Activated CD4-positive, alpha-beta T cell treated with anti-CD3 and anti-CD28 coated beads, Interleukin-2, amount 10 ng/mL, durations not matched to agents 24 days and 14 days (primary cell): ENCODE measurements around the gene MROH2A. TPM values are rescaled to one million over a fixed set of nuclear protein-coding genes. Genes with fewer than 3 reads are reported as not detected.

Experiments used
- DNase-seq: peaks from one replicate; pipeline ENCODE4 v3.0.0; 2022
- H3K27ac Mint-ChIP-seq: one replicate; pipeline ENCODE4 v1.8.0; 2022; ENCODE audit warnings: mild to moderate bottlenecking, mixed read lengths
- H3K27me3 Mint-ChIP-seq: one replicate; pipeline ENCODE4 v1.8.0; 2022; ENCODE audit warnings: mixed read lengths
- H3K36me3 Mint-ChIP-seq: one replicate; pipeline ENCODE4 v1.8.0; 2022; ENCODE audit warnings: low read depth, mild to moderate bottlenecking, mixed read lengths
- H3K4me1 Mint-ChIP-seq: one replicate; pipeline ENCODE4 v1.8.0; 2021; ENCODE audit warnings: mixed read lengths
- H3K4me3 Mint-ChIP-seq: one replicate; pipeline ENCODE4 v1.8.0; 2022; ENCODE audit warnings: mild to moderate bottlenecking, moderate library complexity, mixed read lengths
- H3K9me3 Mint-ChIP-seq: one replicate; pipeline ENCODE4 v1.8.0; 2021; ENCODE audit warnings: mixed read lengths
- intact Hi-C: fragments of 100-400 bp; cut with micrococcal nuclease; formaldehyde crosslinking; loops from one replicate; pipeline ENCODE4 v1.15.1; 2023
- total RNA-seq: library from RNA; stranded (reverse); gene quantifications from 2 replicates; pipeline ENCODE4 v1.2.3, GENCODE V29; 2022

MROH2A gene
- total RNA-seq, 1 donor from 2014 or later, result not detected

DNA sequence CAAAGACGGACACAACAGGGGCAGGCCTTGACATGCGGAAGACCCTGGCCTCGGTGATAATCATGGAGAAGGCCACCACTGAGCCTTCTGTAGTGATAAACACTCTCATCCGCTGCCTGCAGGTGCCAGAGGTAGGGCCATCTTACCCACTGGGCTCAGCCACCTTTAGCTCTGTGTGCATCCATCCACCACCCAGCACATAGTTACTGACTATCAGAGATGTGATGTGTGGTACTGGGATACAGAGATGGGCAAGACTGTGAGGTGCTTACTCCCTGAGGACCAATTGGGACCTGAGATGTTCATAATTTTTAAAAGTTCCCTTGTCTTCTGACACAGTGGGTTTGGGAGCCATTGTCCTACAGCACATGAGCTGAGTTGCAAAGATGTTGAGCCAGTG, 1.6 kb downstream of the MROH2A start:
- Mint-ChIP-seq H3K27ac (no peak overlapping the region), H3K4me1 (no peaks in the 10 kb centered on the region), H3K27me3 (peaks cover 10% of the 10 kb centered on the region), H3K9me3 (peaks cover 16% of the 10 kb centered on the region), H3K4me3 (no peak overlapping the region), H3K36me3 (no peaks in the 10 kb centered on the region)
- intact Hi-C loops, result no loop called here
- no peak for DNase-seq

DNA sequence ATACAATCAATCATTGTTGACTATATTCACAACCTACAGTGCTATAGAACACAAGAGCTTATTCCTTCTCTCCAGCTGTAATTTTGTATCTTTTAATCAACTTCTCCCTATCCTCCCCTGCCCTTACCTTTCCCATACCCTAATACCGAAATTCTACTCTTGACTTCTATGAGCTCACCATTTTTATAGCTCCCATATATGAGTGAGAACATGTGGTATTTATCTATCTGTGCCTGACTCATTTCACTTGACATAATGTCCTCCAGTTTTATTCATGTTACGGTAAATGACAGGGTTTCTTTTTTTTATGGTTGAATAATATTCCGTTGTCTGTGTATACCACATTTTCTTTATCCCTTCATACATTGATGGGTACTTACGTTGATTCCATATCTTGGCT, 2.6 kb downstream of the MROH2A start:
- Mint-ChIP-seq H3K27me3 (peaks cover 10% of the 10 kb centered on the region), H3K27ac (no peak overlapping the region), H3K4me1 (no peaks in the 10 kb centered on the region), H3K36me3 (no peaks in the 10 kb centered on the region), H3K4me3 (no peak overlapping the region), H3K9me3 (peaks cover 12% of the 10 kb centered on the region)
- intact Hi-C loops, result no loop called here
- no peak for DNase-seq

DNA sequence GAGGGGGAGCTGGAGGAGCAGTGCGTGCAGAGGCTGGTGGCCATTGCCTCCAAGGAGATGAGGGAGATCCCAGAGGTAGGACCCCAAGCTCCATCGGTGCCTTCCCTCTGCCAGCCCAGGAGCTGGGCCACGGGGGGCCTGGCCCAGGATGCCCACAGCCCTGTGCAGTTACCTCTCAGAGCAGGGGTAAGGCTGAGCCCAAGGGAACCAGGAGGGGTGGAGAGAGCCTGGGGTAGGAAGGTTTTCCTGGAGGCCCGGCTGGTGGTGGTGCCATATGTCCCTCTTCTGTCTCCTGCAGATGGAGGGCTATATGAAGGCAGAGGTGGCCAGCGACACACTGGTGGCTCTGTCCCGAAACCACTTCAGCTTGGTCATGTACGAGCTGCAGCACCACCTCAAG, 11.4 kb downstream of the MROH2A start:
- Mint-ChIP-seq H3K4me3 (no peak overlapping the region), H3K4me1 (no peaks in the 10 kb centered on the region), H3K27me3 (no peaks in the 10 kb centered on the region), H3K36me3 (no peaks in the 10 kb centered on the region), H3K9me3 (no peaks in the 10 kb centered on the region), H3K27ac (no peak overlapping the region)
- no peak for DNase-seq
- intact Hi-C loops, result no loop called here

DNA sequence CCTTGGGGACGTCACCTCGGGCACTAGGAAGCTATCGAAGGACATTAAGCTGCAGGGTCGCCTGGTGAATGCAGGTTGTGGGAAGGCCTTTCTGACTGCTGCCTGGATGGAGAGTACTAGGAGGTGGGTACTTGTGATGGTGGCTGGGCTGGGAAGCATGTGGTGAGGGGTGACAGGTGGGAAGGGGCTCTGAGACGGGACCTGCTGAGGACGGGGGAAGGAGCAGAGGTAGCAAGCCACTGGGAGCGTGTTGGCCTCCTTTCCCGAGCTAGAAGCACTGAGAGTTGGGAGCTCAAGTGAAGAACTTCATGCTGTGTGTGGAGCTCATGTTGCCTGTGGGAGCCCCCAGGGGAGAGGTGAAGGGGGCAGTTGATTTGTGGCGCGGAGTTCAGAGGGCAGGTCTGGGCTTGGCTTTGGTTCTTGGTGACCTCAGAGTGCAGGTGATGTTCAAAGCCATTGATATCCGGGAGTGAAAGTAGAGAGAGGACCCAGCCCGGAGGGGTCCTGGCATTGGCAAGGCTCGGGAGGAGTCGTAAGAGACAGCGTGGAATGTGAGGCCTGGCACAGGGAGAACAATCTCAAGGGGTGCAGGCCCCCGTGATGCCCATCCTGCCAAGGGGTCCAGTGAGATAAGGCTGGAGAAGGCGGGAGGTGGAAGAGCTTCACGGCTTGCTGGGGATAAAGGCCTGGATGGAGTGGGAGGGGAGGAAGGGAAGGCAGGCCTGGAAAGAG, 13.2 kb downstream of the MROH2A start:
- intact Hi-C loops, result no loop called here
- Mint-ChIP-seq H3K36me3 (no peaks in the 10 kb centered on the region), H3K4me1 (no peaks in the 10 kb centered on the region), H3K27ac (no peak overlapping the region), H3K9me3 (no peaks in the 10 kb centered on the region), H3K27me3 (no peaks in the 10 kb centered on the region), H3K4me3 (no peak overlapping the region)
- DNase-seq, result no peak

DNA sequence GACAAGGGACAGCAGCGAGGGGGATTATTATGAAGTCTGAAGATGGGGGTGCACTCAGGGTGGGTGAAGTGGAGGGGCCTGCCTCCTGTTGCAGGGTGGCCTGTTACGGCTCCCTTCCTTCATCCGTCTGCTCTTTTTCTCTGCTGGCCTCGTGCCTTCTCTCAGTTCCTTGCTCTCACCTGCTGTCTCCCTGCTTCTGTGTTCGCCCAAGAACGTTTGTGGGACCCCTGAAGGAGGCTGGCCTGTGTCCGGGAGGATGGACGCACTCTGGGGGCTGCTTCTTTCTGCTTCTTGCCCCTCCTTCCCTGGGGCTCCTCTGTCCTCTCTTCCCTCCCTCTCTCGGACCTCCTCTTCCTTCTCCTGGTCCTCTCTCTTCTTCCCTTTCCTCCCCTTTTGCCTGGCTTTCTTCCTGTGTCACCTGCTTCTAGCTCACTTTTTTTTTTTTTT, 13.8 kb downstream of the MROH2A start:
- intact Hi-C loops, result no loop called here
- H3K27me3 Mint-ChIP-seq, result no peaks in the 10 kb centered on the region
- DNase-seq, result no peak

DNA sequence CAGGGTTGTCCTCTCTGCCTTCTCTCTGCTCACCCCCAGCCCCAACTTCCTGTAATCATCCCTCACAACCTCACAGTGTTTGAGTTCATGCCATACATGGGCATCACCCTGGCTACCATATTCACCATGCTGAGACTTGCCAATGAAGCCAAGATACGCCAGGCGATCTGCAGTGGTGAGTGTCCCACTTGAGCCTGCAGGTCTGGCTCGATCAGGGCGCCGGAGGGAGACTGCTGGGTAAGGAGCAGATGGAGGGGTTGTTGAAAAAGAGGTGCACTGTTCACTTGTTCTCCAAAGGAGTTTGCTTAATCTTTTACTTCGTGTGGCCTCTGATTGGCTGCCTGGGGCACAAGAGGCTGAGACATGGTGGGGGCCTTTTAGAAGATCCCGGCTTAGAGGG, 14.6 kb downstream of the MROH2A start:
- Mint-ChIP-seq H3K27ac (no peak overlapping the region), H3K36me3 (no peaks in the 10 kb centered on the region), H3K4me3 (no peak overlapping the region), H3K4me1 (no peaks in the 10 kb centered on the region), H3K9me3 (no peaks in the 10 kb centered on the region), H3K27me3 (no peaks in the 10 kb centered on the region)
- intact Hi-C loops, result no loop called here
- DNase-seq, result no peak

More for the DNA sequence above, 13.8 kb downstream of the MROH2A start:
- Mint-ChIP-seq H3K9me3 (no peaks in the 10 kb centered on the region), H3K4me1 (no peaks in the 10 kb centered on the region), H3K36me3 (no peaks in the 10 kb centered on the region), H3K4me3 (no peak overlapping the region), H3K27ac (no peak overlapping the region)

DNA sequence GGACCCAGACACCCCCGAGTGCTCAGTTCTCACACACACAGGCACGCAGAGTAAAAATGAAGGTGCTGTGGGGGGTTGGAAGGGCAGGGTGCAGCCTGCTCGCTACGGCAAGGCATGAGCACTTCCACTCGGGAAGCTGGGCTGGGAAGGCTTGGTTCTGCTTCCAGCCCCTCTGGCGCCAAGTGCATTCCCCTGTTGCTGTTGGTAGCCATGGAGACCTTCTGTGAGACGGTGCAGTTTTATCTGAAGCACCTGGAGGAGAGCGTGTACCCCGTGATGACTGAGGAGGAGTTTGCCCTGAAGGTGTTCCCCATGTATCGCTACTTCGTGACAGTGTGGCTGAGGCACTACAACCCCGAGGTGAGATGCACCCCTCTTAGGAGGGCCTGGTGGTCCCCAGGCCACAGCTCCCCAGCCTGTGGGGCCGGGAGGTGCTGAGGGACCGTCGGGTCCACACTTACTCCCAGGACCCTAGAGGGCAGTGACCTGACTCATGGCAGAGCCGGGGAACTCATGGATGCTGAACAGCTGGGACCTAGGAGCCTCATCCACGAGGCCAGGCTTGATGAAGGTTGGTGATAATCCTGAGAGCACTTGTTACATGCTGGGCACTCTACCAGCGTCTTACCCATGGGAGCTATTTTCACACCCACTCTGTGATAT, 15.5 kb downstream of the MROH2A start:
- Mint-ChIP-seq H3K27me3 (no peaks in the 10 kb centered on the region), H3K4me1 (no peaks in the 10 kb centered on the region), H3K9me3 (no peaks in the 10 kb centered on the region), H3K4me3 (no peak overlapping the region), H3K36me3 (no peaks in the 10 kb centered on the region), H3K27ac (no peak overlapping the region)
- intact Hi-C loops, result no loop called here
- DNase-seq, result no peak

DNA sequence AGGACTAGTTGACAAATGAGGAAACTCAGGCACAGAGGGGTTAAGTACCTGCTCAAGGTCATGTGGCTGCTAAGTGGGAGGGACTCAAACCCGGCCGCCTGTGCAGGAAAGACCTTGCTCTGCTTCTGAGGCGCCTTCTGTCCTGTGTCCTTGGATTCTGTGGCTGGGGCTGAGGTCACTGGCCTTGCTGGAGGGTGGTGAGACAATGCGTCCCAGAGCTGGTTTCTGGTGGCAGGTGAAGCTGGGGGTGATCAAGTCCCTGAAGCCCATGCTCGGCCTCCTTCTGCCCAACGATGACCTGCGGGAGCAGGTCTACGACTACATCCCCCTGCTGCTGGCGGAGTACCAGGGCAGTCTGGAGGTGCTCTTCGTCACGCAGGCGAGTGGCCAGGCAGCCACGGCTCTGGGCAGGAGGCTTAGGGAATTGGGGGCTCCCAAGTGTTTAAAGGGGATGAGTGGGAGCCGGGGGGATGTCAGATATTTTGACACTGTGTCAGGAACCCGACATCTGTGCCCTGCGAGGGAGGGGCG, 16.1 kb downstream of the MROH2A start:
- H3K27me3 Mint-ChIP-seq, result no peaks in the 10 kb centered on the region
- H3K4me3 Mint-ChIP-seq, result no peak overlapping the region
- no peaks in the 10 kb centered on the region for H3K9me3 Mint-ChIP-seq
- DNase-seq, result no peak
- intact Hi-C loops, result no loop called here
- H3K27ac Mint-ChIP-seq, result no peak overlapping the region
- no peaks in the 10 kb centered on the region for H3K36me3 Mint-ChIP-seq
- no peaks in the 10 kb centered on the region for H3K4me1 Mint-ChIP-seq

DNA sequence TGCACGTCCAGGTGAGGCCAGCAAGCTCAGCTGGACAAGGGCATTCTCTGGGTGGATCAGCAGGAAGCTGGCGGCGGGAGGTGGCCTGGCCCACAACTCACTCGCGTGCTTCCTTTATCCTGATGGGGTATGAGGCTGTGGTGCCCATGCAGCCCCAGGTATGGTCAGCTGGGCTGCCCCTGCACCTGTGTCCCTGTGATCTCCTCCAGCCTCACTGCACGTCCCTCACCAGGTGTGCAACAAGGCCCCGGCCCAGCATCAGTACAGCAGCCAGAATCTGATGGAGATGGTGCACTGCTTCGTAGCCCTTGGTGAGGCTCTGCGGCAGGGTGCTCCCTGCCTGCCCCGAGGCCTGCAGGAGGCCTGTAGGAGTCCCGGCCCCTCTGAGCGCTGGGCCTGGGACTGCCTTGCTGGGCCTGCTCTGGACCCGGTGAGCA, 17.6 kb downstream of the MROH2A start:
- no peak for DNase-seq
- Mint-ChIP-seq H3K4me3 (no peak overlapping the region), H3K27me3 (no peaks in the 10 kb centered on the region), H3K4me1 (no peaks in the 10 kb centered on the region), H3K9me3 (no peaks in the 10 kb centered on the region), H3K36me3 (no peaks in the 10 kb centered on the region), H3K27ac (no peak overlapping the region)
- intact Hi-C loops, result no loop called here

DNA sequence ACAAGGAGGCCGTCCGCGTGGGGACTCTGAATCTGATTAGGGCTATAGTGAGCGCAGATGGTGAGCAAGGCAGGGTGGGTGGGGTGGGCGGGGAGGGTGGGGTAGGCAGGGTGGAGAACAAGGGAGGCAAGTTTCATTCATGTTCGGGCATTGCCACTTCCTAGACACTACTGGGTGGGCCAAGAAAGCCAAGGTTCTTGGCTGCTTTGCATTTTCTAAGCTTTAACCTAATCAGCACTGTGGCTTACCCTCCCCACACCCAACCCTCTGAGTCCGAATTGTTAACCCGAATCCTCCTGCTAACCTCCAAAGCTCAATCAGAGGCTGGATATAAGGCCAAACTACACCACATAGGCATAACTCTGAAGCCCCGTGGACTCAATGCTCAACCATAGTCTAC, 18.1 kb downstream of the MROH2A start:
- H3K27me3 Mint-ChIP-seq, result no peaks in the 10 kb centered on the region
- no peak overlapping the region for H3K27ac Mint-ChIP-seq
- H3K9me3 Mint-ChIP-seq, result no peaks in the 10 kb centered on the region
- DNase-seq, result no peak
- H3K4me1 Mint-ChIP-seq, result no peaks in the 10 kb centered on the region
- H3K36me3 Mint-ChIP-seq, result no peaks in the 10 kb centered on the region
- intact Hi-C loops, result no loop called here
- no peak overlapping the region for H3K4me3 Mint-ChIP-seq

DNA sequence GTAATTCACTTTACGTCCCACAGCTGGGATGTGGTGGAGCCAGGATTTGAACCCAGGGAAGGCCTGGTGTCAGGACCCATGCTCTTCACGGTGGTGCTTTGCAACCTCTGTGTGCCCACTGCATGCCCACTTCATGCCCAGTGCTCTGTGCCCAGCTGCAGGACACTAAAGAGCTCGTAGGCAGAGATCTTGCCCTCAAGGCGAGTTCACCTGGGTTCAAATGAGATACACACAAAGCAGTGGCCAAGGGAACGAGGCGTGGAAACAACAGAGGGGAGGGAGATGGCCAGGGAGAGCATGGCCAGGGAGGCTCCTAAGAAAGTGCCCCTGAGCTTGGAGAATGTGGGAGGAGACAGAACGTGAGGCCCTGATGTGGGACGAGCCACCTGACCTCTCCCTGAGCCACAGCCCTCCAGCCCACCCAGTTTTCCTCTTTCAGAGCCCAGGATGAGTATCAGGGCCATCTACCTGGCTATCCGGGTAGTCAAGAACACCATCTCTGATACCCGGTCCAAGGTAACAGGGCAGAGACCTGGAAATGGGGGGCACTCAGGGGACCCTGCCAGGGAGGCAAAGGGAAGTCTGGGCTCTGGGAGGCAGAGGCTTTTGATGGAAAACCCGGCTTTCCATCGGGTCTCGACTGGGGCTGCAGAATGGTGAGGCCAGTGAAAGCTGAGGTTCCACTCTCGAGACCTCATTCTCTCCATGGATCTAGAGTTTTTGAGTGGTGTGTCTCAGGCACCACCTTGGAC, 20.4 kb downstream of the MROH2A start:
- H3K4me1 Mint-ChIP-seq, result no peaks in the 10 kb centered on the region
- H3K27me3 Mint-ChIP-seq, result no peaks in the 10 kb centered on the region
- no peak for DNase-seq
- no peaks in the 10 kb centered on the region for H3K9me3 Mint-ChIP-seq
- no peaks in the 10 kb centered on the region for H3K36me3 Mint-ChIP-seq
- intact Hi-C loops, result no loop called here
- no peak overlapping the region for H3K4me3 Mint-ChIP-seq
- no peak overlapping the region for H3K27ac Mint-ChIP-seq

DNA sequence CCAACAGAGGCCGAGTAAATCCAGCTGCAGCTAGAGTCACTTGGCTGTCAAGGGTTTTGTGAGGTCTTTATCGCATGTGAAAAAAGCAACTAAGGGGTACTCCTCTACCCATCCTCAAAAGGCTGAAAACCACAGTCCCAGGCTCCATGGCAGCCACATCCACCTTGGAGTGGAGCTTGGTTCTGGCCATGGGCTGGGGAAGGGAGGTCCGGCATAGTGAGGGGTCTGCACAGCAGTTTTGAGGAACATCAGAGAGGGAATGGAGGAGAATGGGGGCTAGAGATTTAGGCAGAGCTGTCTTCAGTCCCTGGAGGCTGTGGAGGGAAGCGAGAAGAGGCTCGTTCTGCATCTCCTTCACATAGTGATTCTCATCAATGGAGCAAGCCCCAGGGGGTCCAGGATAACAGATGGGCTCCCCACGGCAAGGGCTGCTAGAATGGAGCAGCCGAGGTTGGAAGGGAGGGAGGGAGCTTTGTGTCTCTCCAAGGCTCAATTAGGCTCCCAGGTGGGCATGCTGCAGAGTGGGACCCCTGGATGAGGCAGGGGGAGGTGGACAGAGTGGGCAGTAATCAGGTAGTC, 21.0 kb downstream of the MROH2A start:
- no peaks in the 10 kb centered on the region for H3K36me3 Mint-ChIP-seq
- no peak for DNase-seq
- no peak overlapping the region for H3K4me3 Mint-ChIP-seq
- no peaks in the 10 kb centered on the region for H3K9me3 Mint-ChIP-seq
- no peak overlapping the region for H3K27ac Mint-ChIP-seq
- intact Hi-C loops, result no loop called here
- no peaks in the 10 kb centered on the region for H3K27me3 Mint-ChIP-seq
- no peaks in the 10 kb centered on the region for H3K4me1 Mint-ChIP-seq

DNA sequence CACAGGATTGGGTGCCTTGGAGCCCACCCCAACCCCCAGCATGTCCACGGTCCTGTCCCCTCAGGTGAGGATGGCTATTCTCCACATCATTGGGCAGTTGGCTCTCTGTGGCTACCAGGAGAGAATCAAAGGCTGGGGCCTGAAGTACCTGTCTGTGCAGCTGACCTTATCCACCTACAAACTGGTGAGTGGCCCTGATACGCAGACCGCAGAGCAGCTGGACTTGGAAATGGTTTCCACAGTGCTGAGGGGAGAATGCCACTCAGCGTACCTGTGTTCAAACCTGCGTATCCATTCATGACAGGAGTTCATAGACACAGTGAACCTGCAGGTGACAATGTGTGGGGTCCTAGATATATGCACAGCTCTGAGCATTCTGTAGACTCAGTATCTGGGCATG, 21.6 kb downstream of the MROH2A start:
- H3K4me3 Mint-ChIP-seq, result no peak overlapping the region
- DNase-seq, result no peak
- no peaks in the 10 kb centered on the region for H3K4me1 Mint-ChIP-seq
- intact Hi-C loops, result no loop called here
- no peaks in the 10 kb centered on the region for H3K9me3 Mint-ChIP-seq
- H3K27ac Mint-ChIP-seq, result no peak overlapping the region
- H3K36me3 Mint-ChIP-seq, result no peaks in the 10 kb centered on the region
- no peaks in the 10 kb centered on the region for H3K27me3 Mint-ChIP-seq

DNA sequence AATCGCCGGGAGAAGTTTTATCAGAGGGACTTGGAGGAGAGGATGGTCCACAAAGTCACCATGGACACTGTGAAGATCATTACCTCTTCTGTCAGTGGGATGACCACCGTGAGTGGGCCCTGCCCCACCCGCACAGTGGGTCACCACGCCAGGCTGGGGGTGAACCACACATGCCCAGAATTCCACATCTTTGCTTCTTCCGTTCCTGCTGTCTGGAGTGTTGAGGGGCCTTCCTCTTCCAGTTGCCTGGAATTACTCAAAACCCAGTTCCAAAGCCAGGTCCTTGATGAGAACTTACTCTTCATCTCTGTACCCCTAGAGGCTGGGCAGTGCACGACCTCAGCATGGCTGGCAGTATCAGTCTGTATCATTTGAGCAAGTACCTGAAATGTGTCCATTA, 22.1 kb downstream of the MROH2A start:
- H3K4me1 Mint-ChIP-seq, result no peaks in the 10 kb centered on the region
- H3K27ac Mint-ChIP-seq, result no peak overlapping the region
- H3K27me3 Mint-ChIP-seq, result peaks cover 2% of the 10 kb centered on the region
- H3K9me3 Mint-ChIP-seq, result no peaks in the 10 kb centered on the region
- no peaks in the 10 kb centered on the region for H3K36me3 Mint-ChIP-seq
- H3K4me3 Mint-ChIP-seq, result no peak overlapping the region
- no peak for DNase-seq
- intact Hi-C loops, result no loop called here
